Measurements from ENCODE around the gene ZNF556.

GRCh38 chr19:2888731-2889224, 21.6 kb downstream of the ZNF556 start:
- TF ChIP-seq POLR2AphosphoS5 (IDR thresholded peaks at IDR 0.05; ENCODE audit: low read depth) (no peak), CTCF (IDR thresholded peaks at IDR 0.05; ENCODE audit: insufficient read depth, low read length) (no peak)

Data from HL-60 (cell line).